ENCODE results near the gene GABARAPL1.
A peak's percentile ranks its signal among the peaks of the same experiment; 100 is the strongest.
"Not testable (repeated sequence)": the region's sequence is repeated elsewhere in the genome, so short reads cannot be mapped to it uniquely, and the experiment has no call there.

Gene GABARAPL1

DNA sequence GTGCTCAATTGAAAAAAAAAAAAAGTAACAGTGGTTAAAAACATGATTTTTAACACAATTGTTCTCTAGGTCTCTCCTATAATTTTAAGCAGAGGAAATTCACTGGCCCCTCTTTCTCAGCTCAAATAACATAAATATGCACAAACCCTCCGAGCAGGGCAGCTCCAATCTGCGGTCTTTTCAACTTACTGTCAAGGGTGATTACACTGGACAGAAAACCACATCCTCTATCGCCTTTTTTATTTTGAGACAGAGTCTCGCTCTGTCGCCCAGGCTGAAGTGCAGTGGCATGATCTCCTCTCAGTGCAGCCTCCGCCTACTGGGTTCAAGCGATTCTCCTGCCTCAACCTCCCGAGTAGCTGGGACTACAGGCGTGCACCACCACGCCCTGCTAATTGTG, 16.5 kb upstream of the GABARAPL1 start:
- no peak for DNase-seq (ENCODE audit: extremely low read depth in 1 of 2, low read depth in 1 of 2)

DNA sequence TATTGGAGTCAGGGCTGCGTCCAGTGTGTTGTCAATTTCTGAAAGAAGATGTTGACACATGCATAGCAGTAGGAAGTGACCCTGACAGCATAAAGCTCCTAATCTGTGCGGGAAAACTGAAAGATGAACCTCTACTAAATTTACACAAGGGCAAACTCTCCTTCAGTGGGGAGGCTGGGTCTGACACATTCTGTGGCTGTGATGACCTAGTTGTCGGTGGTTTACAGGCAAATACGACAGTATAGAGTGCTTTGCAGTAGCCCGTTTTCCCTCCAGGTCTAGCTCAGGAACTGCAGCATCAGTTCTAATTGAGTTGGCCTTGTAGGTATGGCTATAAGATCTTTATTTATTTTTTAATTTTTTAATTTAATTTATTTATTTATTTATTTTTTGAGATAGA, 14.8 kb upstream of the GABARAPL1 start:
- DNase-seq (ENCODE audit: extremely low read depth in 1 of 2, low read depth in 1 of 2): no peak

DNA sequence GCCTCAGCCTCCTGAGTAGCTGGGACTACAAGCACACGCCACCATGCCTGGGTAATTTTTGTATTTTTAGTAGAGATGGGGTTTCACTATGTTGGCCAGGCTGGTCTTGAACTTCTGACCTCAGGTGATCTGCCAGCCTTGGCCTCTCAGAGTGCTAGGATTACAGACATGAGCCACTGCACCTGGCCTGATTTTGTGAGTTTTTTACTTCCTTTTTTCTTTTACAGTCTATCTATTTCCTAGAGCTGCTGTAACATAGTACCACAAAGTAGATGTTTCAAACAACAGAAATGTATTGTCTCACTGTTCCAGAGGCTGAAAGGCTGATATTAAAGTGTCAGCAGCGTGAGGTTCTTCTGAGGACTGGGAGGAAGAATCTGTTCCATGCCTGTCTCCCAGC, 8.2 kb upstream of the GABARAPL1 start:
- DNase-seq (ENCODE audit: extremely low read depth in 1 of 2, low read depth in 1 of 2): not testable (repeated sequence)

DNA sequence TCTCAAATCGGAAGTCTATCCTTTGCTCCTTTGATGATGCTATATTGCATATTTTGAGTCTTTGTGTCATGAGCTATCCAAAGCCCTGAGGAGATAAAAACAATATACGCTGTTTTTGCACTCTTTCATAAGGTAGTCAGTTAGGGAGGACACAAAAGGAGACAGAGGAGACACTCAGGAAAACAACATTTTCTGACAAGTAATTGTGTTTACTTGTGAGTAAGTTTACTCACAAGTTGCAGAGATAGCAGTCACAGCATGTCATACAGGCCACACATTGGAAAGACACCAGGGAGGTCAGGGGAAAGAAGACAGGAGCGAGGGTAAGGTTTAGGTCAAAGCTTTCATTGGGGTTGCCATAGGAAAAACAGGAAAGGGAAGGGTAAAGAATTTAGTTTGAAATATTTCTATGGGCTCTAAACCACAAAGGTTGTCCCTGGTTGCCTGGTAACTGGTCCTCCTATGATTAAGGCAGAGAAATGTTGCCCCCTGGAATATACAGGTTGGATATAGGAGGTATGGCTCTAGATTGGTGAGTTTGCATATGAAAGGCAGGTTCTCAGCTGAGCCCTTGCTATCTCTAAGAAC, 7.4 kb upstream of the GABARAPL1 start:
- DNase-seq (ENCODE audit: extremely low read depth in 1 of 2, low read depth in 1 of 2): no peak

DNA sequence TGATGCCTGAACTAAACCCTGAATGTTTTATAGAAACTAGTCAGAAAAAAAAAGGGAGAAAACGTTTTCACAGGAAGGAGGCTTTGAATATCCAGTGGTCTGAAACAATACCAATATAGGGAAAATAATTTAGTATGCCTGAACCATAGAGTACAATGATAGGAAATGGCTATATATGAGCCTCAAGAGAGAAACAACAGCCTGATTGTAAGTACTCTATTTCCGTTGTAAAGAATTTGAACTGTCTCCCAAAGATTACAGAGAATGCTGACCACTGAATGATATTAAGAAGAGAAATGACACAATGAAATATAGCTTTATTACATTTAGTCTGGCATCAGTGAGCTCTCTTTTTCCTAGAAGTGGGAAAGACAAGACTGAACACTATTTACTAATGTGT, 5.5 kb upstream of the GABARAPL1 start:
- no peak for DNase-seq (ENCODE audit: extremely low read depth in 1 of 2, low read depth in 1 of 2)

DNA sequence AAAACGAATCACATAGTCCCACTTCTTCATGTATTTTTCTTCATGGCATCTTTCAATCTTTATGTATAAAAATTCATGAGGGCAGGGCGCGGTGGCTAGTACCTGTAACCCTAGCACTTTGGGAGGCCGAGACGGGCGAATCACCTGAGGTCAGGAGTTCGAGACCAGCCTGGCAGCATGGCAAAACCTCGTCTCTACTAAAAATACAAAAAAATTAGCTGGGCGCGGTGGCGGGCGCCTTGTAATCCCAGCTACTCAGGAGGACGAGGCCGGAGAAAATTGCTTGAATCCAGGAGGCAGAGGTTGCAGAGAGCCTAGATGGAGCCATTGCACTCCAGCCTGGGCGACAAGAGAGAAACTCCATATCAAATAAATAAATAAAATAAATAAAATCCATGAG, 2.5 kb upstream of the GABARAPL1 start:
- no peak for DNase-seq (ENCODE audit: extremely low read depth in 1 of 2, low read depth in 1 of 2)

DNA sequence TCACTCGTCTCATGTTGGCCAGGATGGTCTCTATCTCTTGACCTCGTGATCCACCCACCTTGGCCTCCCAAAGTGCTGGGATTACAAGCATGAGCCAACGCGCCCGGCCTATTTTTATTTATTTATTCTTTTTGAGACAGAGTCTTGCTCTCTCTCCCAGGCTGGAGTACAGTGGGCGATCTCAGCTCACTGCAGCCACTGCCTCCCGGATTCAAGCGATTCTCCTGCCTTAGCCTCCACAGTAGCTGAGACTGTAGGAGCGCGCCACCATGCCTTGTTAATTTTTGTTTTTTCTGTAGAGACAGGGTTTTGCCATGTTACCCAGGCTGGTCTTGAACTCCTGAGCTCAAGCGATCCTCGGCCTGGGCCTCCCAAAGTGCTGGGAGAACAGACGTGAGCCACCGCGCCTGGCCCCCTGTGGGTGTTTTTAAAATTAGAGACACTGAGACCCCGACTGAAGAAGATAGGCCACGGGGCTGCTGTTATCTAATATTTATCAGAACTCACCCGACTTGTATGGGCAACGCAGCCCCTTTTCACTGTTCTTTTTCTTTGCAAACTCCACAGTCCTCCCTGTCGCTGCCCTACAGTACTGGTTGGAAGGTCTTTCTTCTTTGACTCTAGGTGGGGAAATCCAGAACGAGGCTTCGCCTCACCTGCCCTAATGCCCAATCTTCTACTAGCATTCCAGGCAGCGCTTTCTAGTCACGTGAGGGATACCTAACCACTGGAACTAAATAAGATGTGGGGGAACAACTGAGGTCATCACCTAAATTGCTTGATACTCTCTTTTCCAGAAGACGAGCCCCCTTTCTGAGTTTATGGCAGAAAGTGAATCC, 1.4 kb upstream of the GABARAPL1 start:
- no peak for DNase-seq (ENCODE audit: extremely low read depth in 1 of 2, low read depth in 1 of 2)

DNA sequence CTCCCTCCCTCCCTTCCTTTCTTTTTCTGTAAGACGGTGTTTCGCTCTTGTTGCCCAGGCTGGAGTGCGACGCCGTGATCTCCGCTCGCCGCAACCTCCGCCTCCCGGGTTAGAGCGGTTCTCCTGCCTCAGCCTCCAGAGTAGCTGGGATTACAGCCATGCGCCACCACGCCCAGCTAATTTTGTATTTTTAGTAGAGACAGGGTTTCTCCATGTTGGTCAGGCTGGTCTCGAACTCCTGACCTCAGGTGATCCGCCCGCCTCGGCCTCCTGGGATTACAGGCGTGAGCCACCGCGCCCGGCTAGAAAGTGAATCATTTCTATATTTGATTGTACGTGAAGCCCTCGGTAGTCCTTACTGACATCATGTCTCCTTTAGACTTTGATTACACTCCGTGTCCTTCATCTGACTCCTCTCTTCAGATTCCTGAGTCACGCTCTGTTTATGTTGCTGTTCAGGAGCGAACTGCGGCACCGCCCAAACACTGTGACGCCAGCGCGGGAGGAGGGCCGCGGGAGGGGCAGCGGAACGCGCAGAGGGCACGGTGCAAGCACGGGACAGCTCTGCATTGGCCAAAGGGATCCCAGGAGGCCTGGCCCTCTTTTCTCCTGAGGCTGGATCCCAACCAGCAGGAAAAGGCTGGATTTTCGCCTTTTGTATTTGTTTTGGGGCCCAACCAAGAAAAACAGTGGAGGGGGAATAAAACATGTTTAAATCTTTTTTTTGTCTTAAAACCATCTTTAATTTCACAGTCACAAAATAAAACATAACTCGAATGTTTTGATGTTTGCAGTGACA, 538 bp upstream of the GABARAPL1 start:
- peak; percentile 75 to 85 for DNase-seq (ENCODE audit: extremely low read depth in 1 of 2, low read depth in 1 of 2)

DNA sequence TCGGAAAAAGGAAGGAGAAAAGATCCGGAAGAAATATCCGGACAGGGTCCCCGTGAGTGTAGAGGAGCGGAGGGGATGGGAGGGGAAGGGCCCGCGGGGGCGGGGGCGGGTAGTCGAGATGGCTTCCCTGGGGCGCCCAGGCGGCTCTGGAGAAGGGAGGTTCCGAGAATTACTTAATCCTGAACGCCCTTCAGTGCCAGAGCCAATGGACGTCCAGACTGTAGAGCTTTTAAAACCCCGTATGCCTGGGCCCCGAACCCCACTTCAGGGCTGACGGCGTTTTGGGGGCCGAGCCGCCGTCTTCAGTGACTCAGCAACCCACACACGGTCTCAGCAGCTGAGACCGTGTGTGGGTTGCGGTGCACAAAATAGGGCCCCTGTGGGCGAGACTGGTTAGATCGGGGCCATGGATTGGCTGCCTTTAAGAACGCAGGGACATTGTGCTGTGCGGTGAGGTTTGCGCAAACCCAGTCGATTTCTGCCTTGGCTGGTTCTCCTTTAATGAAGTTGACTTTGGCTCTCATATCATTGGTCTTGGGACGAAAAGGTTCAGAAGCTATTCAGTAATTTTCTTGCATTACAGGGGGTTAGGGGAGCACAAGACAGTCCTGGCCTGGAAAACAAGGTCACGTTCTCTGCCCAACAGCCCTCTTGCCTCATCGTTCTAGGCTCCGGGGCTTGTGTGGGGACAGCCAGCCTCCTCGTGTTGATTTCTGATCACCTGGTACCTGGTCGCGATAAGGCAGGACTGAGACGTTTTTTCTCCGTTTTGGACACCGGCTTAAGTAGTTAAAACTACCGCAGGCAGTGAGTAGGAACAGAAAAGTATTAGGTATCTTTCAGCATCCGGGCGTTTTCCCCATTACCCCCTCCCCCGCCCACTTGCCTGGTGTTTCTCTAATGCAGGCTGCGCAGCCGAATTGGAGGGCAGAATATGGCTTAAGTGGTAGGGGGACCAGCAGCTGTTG, 775 bp downstream of the GABARAPL1 start:
- DNase-seq (ENCODE audit: extremely low read depth in 1 of 2, low read depth in 1 of 2): peak; percentile 71 to 87

DNA sequence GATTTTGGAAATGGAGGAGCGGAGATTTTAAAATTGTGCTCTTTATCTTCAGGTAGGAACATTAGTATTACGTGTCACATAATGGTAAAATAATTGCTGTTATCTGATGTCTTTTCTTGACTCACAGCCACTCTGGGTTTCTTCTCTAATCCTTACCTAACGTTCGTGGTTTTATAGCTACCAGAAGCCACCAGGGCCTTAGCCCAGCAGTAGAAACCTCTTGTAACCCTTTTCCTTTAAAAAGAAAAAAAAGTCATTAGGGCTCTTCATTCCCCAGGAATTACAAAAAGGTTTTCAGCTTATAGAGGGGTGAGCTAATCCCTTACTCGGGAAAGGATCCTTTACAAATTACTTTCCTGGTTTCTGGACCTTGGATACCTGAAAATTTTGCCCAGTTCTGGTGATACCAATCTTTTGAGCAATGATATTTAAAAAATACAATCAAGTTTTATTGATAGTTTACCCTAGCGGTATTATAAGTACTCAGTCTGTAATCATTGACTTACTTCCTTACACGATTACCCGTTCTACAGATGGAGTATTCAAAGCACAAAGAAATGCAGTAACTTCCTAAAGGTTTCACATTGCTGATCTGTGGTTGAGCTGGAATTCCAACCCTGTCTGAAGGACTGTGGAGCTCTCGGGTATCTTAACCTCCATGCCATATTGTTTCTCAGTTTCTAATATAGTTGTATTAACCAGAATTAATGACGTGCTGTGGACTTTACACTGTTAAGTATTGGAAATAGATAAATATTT, 1.6 kb downstream of the GABARAPL1 start:
- no peak for DNase-seq (ENCODE audit: extremely low read depth in 1 of 2, low read depth in 1 of 2)

DNA sequence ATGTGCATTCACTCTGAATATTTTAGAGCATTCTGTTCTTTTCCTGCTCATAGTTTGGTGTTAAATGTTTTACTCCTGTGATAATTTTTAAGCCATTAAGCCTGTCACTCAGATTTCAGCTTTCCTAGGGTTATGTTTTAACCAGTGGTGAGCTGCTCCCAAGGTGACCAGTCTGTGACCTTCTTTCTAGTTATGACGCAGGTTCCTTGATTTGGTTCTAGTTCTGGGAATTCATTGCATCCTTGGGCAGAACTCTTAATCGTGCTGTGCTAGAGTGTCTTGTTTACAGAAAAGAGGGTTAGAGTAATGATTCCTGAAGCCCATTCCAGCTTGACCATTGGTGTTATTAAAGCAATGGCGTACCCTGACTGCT, 2.2 kb downstream of the GABARAPL1 start:
- DNase-seq (ENCODE audit: extremely low read depth in 1 of 2, low read depth in 1 of 2): no peak

DNA sequence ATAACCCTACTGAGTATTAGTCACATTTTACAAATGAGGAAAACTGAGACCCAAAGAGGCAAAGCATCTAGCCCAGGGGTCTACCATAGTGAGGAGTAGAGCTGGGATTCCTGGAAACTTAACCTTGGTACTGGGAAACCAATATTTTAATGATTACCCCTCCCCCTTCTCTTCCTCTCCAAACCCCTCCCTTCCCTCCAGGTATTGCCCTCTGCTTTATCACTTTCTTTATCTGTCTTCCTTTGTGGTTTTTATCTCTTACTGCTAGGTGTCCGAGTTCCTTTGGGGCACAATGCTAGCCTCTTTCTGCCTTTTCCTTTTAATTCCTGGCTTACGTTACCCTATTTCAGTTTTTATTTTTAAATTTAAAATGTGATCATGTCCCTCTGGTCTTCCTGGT, 2.8 kb downstream of the GABARAPL1 start:
- no peak for DNase-seq (ENCODE audit: extremely low read depth in 1 of 2, low read depth in 1 of 2)

DNA sequence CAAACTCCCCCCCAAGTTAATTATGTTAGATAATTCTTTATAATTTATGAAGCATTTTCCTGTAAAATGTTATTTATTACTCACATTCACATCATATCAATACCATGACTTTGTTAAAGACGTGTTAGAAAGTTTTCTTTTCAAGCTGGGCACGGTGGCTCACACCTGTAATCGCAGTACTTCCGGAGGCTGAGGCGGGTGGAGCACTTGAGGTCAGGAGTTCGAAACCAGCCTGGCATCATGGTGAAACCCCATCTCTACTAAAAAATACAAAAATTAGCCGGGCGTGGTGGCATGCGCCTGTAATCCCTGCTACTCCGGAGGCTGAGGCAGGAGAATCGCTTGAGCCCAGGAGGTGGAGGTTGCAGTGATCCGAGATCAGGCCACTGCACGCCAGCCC, 3.3 kb downstream of the GABARAPL1 start:
- not testable (repeated sequence) for DNase-seq (ENCODE audit: extremely low read depth in 1 of 2, low read depth in 1 of 2)

DNA sequence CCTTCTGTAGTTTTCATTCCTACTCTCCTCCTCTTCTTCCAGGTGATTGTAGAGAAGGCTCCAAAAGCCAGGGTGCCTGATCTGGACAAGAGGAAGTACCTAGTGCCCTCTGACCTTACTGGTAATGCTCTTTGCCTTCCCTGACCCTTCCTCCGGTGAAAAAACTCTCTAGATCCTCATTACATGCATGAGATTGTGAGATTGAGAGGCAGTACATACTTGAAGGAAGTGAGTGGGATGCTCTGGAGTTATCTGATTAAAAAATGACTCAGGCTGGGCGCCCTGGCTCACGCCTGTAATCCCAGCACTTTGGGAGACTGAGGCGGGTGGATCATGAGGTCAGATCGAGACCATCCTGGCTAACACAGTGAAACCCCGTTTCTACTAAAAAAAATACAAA, 5.3 kb downstream of the GABARAPL1 start:
- no peak for DNase-seq (ENCODE audit: extremely low read depth in 1 of 2, low read depth in 1 of 2)

DNA sequence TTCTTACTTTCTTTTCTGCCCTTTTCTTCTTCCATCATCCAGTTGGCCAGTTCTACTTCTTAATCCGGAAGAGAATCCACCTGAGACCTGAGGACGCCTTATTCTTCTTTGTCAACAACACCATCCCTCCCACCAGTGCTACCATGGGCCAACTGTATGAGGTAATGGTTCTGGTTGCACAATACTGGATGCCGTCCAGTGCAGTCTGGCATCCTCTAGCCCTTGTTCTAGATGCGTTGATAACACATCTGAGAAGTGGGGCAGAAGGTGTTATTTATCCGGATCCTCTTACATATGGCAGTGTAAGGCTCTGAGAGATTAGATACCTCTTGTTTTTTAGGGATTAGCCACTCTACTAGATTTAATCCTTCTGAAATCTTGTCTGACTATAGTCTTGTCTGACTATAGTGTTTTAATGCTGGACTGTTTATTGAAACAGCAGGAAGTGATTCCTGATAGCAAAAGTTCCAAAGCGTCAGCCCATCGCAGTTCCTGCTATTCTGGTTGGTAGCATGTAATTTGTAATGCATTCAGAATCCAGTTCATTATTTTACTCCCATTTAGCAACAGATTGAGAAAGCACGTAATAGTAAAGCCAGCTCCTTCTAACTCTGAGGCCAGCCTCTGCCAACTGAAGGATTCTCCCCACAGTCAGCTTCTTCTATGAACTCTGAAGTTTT, 7.9 kb downstream of the GABARAPL1 start:
- no peak for DNase-seq (ENCODE audit: extremely low read depth in 1 of 2, low read depth in 1 of 2)

DNA sequence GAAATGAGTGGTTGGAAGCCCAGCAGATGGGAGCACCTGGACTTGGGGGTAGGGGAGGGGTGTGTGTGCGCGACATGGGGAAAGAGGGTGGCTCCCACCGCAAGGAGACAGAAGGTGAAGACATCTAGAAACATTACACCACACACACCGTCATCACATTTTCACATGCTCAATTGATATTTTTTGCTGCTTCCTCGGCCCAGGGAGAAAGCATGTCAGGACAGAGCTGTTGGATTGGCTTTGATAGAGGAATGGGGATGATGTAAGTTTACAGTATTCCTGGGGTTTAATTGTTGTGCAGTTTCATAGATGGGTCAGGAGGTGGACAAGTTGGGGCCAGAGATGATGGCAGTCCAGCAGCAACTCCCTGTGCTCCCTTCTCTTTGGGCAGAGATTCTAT, 9.2 kb downstream of the GABARAPL1 start:
- no peak for DNase-seq (ENCODE audit: extremely low read depth in 1 of 2, low read depth in 1 of 2)

DNA sequence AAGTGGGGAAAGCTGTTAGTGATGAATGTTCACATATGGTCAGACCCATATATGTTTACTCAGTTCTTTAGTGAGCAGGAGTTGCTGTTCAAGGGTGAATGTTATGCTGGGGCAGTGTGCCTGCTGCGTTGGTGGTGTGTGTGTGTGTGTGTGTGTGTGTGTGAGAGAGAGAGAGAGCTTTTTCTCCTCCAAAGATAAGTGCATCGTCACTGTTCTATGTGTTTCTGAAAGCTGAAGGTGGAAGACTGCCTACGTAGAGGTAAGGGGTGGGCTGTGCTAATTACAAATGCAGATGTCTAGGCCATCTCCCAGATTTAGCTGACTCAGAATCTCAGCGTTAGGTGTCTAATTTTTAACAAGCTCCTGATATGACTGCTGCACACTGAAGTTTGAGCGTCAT, 10.5 kb downstream of the GABARAPL1 start:
- no peak for DNase-seq (ENCODE audit: extremely low read depth in 1 of 2, low read depth in 1 of 2)

DNA sequence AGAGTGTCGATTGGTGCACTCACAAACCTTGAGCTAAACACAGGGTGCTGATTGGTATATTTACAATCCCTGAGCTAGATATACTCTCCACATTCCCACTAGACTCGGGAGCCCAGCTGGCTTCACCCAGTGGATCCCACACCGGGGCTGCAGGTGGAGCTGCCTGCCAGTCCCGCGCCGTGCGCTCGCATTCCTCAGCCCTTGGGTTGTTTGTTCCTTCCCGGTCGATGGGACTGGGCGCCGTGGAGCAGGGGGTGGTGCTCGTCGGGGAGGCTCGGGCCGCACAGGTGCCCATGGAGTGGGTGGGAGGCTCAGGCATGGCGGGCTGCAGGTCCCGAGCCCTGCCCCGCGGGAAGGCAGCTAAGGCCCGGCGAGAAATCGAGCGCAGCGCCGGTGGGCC, 12.7 kb downstream of the GABARAPL1 start:
- not testable (repeated sequence) for DNase-seq (ENCODE audit: extremely low read depth in 1 of 2, low read depth in 1 of 2)

DNA sequence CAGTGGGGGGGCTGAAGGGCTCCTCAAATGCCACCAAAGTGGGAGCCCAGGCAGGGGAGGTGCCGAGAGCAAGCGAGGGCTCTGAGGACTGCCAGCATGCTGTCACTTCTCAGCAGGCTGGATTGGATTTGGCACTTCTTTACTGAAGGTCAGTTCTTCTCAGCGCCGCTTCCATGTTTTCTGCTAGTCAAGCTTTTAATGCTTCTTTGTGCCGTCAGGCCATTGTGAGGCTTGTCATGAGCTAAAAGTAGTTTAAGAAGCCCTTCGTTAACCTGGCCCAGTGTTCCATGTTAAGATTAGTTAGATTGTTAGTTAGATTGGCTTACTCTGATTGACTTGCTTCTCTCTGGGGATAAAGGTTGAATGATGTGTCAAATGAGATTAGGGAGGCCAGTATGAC, 13.4 kb downstream of the GABARAPL1 start:
- no peak for DNase-seq (ENCODE audit: extremely low read depth in 1 of 2, low read depth in 1 of 2)

Data from stimulated activated CD8-positive, alpha-beta memory T cell treated with anti-CD3 and anti-CD28 coated beads, Interleukin-7, amount 100 ng/mL, for 48 hours (primary cell).